ENCODE results near the gene PPP1R1B.
A peak's percentile ranks its signal among the peaks of the same experiment; 100 is the strongest.

Gene PPP1R1B

GRCh38 chr17:39617446-39618245 is 9.1 kb upstream of the PPP1R1B start:
- ChIA-PET CTCF (interaction anchor here (13.7 to 23.4 kb wide), 3 partner anchors 24 to 62 kb away, joined by 237 to 822 read pairs (median 781); partner anchors contain the start of genes PNMT, PPP1R1B, STARD3 and TCAP), POLR2A (interaction anchor here (0.7 kb wide), 1 partner anchor 130 kb away, joined by 3 read pairs; no protein-coding TSS in a partner anchor)
- TF ChIP-seq CTCF (IDR thresholded peaks at IDR 0.05; ENCODE audit: insufficient read depth, low read length, missing control alignments): no peak
- H3K4me3 ChIP-seq (ENCODE audit: low read depth, low read length): peak overlapping the region; percentile 57
- DNase-seq (ENCODE audit: low read depth, low spot score): no peak

- peak overlapping the region; percentile 57 for H3K4me3 ChIP-seq (ENCODE audit: low read depth, low read length)
- ChIA-PET CTCF (interaction anchor here (1.1 to 23.4 kb wide), 11 partner anchors 13 to 139 kb away, joined by 3 to 822 read pairs (median 37); partner anchors contain the start of genes ERBB2, NEUROD2, PNMT and PPP1R1B), POLR2A (no interaction called here)
- TF ChIP-seq CTCF (IDR thresholded peaks at IDR 0.05; ENCODE audit: insufficient read depth, low read length, missing control alignments): no peak
- DNase-seq (ENCODE audit: low read depth, low spot score): no peak
Observed at GRCh38 chr17:39618246-39618913, 8.4 kb upstream of the PPP1R1B start.

- no peak for TF ChIP-seq CTCF (IDR thresholded peaks at IDR 0.05; ENCODE audit: insufficient read depth, low read length, missing control alignments)
- H3K4me3 ChIP-seq (ENCODE audit: low read depth, low read length): peak overlapping the region; percentile 57
- ChIA-PET POLR2A (no interaction called here), CTCF (interaction anchor here (0.9 to 23.4 kb wide), 14 partner anchors 7 to 138 kb away, joined by 3 to 822 read pairs (median 46); partner anchors contain the start of genes ERBB2, MIEN1, NEUROD2 and PNMT)
- DNase-seq (ENCODE audit: low read depth, low spot score): no peak
Observed at GRCh38 chr17:39618956-39619785, 7.6 kb upstream of the PPP1R1B start.

GRCh38 chr17:39619786-39620101 is 7.0 kb upstream of the PPP1R1B start:
- no peak for DNase-seq (ENCODE audit: low read depth, low spot score)
- POLR2A ChIA-PET: no interaction called here
- TF ChIP-seq CTCF (IDR thresholded peaks at IDR 0.05; ENCODE audit: insufficient read depth, low read length, missing control alignments): no peak
- H3K4me3 ChIP-seq (ENCODE audit: low read depth, low read length): no peak overlapping the region
- CTCF ChIA-PET: interaction anchor here (0.9 to 23.4 kb wide), 16 partner anchors 7 to 138 kb away, joined by 3 to 822 read pairs (median 44); partner anchors contain the start of genes ERBB2, MIEN1, NEUROD2 and PNMT

- peak; percentile 100 for TF ChIP-seq CTCF (IDR thresholded peaks at IDR 0.05; ENCODE audit: insufficient read depth, low read length, missing control alignments)
- POLR2A ChIA-PET: interaction anchor here (0.5 to 1.2 kb wide), 2 partner anchors 71 to 329 kb away, joined by 3 read pairs; no protein-coding TSS in a partner anchor
- H3K4me3 ChIP-seq (ENCODE audit: low read depth, low read length): peak overlapping the region; percentile 8; the same call in 1 of the 2 replicates
- CTCF ChIA-PET: interaction anchor here (0.6 to 23.4 kb wide), 64 partner anchors 9 to 413 kb away, joined by 3 to 822 read pairs (median 6); partner anchors contain the start of genes ERBB2, MIEN1, NEUROD2 and PGAP3
- DNase-seq (ENCODE audit: low read depth, low spot score): no peak
Observed at GRCh38 chr17:39621523-39622379, 5.0 kb upstream of the PPP1R1B start.

Measured in AG04449 (cell line).